Measurements from ENCODE around the gene KLHL33.
"Not testable (repeated sequence)": the region's sequence is repeated elsewhere in the genome, so short reads cannot be mapped to it uniquely, and the experiment has no call there.

KLHL33 gene

GRCh38 chr14:20435582-20436362 lies at the start of gene KLHL33:
KLHL33 (minus strand) TSS chr14:20436166; CDS start chr14:20435811, 355 bp downstream.
- no peak for DNase-seq

- DNase-seq: no peak
Measured at GRCh38 chr14:20482382-20482781, 46.4 kb upstream of the KLHL33 start.

- no peak for DNase-seq
Measured at GRCh38 chr14:20478894-20479293, 42.9 kb upstream of the KLHL33 start.

GRCh38 chr14:20477211-20477876 lies 41.4 kb upstream of the KLHL33 start:
- DNase-seq: no peak

GRCh38 chr14:20476776-20477175 lies 40.8 kb upstream of the KLHL33 start:
- DNase-seq: no peak

- no peak for DNase-seq
Measured at GRCh38 chr14:20472536-20473169, 36.7 kb upstream of the KLHL33 start.

- no peak for DNase-seq
Measured at GRCh38 chr14:20470603-20470901, 34.6 kb upstream of the KLHL33 start.

GRCh38 chr14:20469890-20470602 lies 34.1 kb upstream of the KLHL33 start:
- peak; percentile 31 for DNase-seq

- peak; percentile 83 for DNase-seq
Measured at GRCh38 chr14:20469242-20469889, 33.4 kb upstream of the KLHL33 start, which contains the start of gene PNP. PNP (plus strand) TSS chr14:20469406; CDS start chr14:20469525, 119 bp downstream.

GRCh38 chr14:20468764-20469241 lies 32.8 kb upstream of the KLHL33 start:
- DNase-seq: no peak

GRCh38 chr14:20461225-20462141 lies 25.5 kb upstream of the KLHL33 start, which contains the start of gene PIP4P1:
PIP4P1 (minus strand) TSS chr14:20461434; CDS start chr14:20461325, 109 bp downstream.
- DNase-seq: peak; percentile 99

GRCh38 chr14:20460458-20461224 lies 24.7 kb upstream of the KLHL33 start:
- DNase-seq: peak; percentile 53

GRCh38 chr14:20458031-20458789 lies 22.2 kb upstream of the KLHL33 start:
- DNase-seq: no peak

- no peak for DNase-seq
Measured at GRCh38 chr14:20456971-20457370, 21.0 kb upstream of the KLHL33 start.

- no peak for DNase-seq
Measured at GRCh38 chr14:20455355-20456300, 19.7 kb upstream of the KLHL33 start.

- DNase-seq: peak; percentile 98
Measured at GRCh38 chr14:20454516-20455354, 18.8 kb upstream of the KLHL33 start, which contains the start of the genes APEX1 and OSGEP. APEX1 (plus strand) TSS chr14:20455226; CDS start chr14:20455646, 420 bp downstream. OSGEP (minus strand) TSS chr14:20454812; CDS start chr14:20454683, 129 bp downstream.

- DNase-seq: not testable (repeated sequence)
Measured at GRCh38 chr14:20452831-20453230, 16.9 kb upstream of the KLHL33 start.
